GM10266 (cell line): ENCODE results near the gene MAN2B2.
"Not testable (repeated sequence)": the region's sequence is repeated elsewhere in the genome, so short reads cannot be mapped to it uniquely, and the experiment has no call there.

Experiments
- DNase-seq: peaks from one replicate; pipeline ENCODE4 v3.0.0; 2012; ENCODE audit errors: extremely low spot score
- CTCF ChIP-seq: IDR thresholded peaks from 2 replicates; pipeline ENCODE4 v1.5.1; 2012; ENCODE audit warnings: mild to moderate bottlenecking, low read depth; ENCODE audit not compliant: control insufficient read depth, insufficient read depth; ENCODE audit errors: missing control alignments

Gene MAN2B2

DNA sequence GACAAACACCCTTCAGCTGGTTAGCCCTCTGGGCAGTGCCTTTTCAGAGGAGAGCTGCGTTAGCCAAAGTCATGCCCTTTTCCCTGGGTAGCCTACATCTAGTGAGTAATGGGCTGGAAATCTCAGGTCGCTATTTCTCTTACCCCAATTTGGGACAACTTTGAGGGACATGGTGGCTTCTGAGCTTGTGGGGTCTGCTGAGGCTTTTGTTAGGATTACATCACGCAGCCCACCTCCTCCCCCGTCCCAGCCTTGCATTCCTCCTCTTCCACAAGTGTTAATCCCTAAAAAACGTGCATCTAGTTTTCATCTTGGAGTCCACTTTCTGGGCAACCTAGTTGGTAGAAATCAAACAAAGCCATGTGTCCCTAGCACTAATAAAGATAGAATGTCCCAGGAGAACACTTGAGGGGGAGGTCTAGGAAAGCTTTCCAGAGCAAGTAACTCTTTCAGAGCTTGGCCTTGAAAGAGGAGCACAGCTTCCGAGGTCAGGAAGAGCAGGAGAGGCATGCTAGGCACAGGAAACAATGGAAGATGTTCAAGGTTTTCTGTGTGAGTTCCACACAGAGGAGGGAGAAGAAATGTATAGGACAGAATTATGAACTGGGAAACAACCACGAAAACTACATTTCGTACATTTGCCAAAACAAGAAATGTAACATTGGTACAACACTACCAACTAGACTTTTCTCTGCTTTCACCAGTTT lies 68.3 kb downstream of the MAN2B2 start:
- TF ChIP-seq CTCF = no peak
- DNase-seq = no peak

GRCh38 chr4:6644792-6645530 lies 70.0 kb downstream of the MAN2B2 start:
- DNase-seq = no peak
- no peak for TF ChIP-seq CTCF

DNA sequence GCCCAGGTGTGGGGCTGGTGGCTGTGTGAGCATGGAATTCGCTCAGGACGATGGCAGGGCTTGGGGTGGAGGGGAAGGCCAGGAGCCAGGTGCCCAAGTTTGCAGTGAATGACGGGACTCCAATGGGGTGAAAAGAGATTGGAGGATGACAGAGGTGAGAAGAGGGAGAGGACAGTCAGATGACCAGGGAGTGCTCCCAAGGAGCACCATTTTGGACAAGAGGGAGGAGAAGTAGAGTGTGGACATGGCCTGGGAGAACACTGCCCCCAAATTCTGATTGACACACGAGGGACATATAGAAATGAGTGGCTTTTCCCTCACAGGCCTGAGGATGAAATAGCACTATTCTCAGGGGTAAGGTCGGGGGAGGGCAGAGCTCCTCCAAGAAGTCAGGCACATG lies 72.2 kb downstream of the MAN2B2 start:
- TF ChIP-seq CTCF = no peak
- no peak for DNase-seq

- no peak for TF ChIP-seq CTCF
- no peak for DNase-seq
Observed at GRCh38 chr4:6647582-6648230, 72.7 kb downstream of the MAN2B2 start.

- TF ChIP-seq CTCF = no peak
- no peak for DNase-seq
Observed at GRCh38 chr4:6649216-6649615, 74.2 kb downstream of the MAN2B2 start.

- not testable (repeated sequence) for DNase-seq
Observed at GRCh38 chr4:6654211-6654610, 79.2 kb downstream of the MAN2B2 start.

DNA sequence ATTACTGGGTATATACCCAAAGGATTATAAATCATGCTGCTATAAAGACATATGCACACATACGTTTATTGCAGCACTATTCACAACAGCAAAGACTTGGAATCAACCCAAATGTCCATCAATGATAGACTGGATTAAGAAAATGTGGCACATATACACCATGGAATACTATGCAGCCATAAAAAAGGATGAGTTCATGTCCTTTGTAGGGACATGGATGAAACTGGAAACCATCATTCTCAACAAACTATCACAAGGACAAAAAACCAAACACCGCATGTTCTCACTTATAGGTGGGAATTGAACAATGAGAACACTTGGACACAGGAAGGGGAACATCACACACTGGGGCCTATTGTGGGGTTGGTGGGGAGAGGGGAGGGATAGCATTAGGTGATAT lies 80.3 kb downstream of the MAN2B2 start:
- not testable (repeated sequence) for DNase-seq

DNA sequence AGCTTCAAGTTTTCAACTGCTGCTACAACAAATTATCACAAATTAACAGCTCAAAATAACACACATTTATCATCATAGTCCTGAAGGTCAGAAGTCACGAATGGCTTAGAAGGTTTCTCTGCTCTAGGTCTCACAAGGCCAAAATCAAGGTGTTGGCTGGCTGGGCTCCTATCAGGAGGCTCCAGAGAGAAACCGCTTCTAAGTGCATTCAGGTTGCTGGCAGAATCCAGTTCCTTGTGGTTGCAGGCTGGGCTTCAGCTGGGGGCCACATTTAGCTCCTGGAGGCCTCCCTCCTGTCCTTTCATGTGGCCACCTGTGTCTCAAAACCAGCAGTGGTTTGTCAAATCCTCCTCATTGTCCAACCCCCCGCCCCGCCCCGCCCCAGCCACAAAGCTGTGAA lies 80.9 kb downstream of the MAN2B2 start:
- no peak for DNase-seq
- no peak for TF ChIP-seq CTCF
